ENCODE results near the gene FBXL4.

GRCh38 chr6:98927534-98927933 is 20.2 kb downstream of the FBXL4 start:
- TF ChIP-seq POLR2A (IDR thresholded peaks at IDR 0.05; ENCODE audit: low read length) (no peak), GATA1 (IDR thresholded peaks at IDR 0.05; ENCODE audit: low read depth, low read length) (no peak)

Data from erythroblast (primary cell).